ENCODE results near the gene LILRB5. TPM values are rescaled to one million over a fixed set of nuclear protein-coding genes. Genes with fewer than 3 reads are reported as not detected.

LILRB5 gene
- total and polyA plus RNA-seq, 9 of the 15 experiments (the other 6 are each of a cell fraction or from before 2014, with no cell fraction given): not detected

- TF ChIP-seq PBX2 (CRISPR knock-in tag; IDR thresholded peaks at IDR 0.05; ENCODE audit: low read depth): no peak
- no peak for TF ChIP-seq PBX2 (tag; conservative IDR thresholded peaks at IDR 0.05; ENCODE audit: low read depth)
- TF ChIP-seq NR2C2 (CRISPR knock-in tag; IDR thresholded peaks at IDR 0.05): no peak
- TF ChIP-seq NR2C2 (tag; IDR thresholded peaks at IDR 0.05): peak; percentile 19; the same call in 1 of the 2 replicates
- no peak for TF ChIP-seq DMBX1 (CRISPR knock-in tag; IDR thresholded peaks at IDR 0.05; ENCODE audit: borderline replicate concordance)
- 0 out of 2 replicates have a peak, but pooled peaks have one; percentile 17 for TF ChIP-seq XRCC5 (IDR thresholded peaks at IDR 0.05; ENCODE audit: low read depth, low read length)
- TF ChIP-seq ZC3H8 (IDR thresholded peaks at IDR 0.05): no peak
- no peak for TF ChIP-seq GATA2 (CRISPR knock-in tag; IDR thresholded peaks at IDR 0.05)
- TF ChIP-seq E2F5 (CRISPR knock-in tag; IDR thresholded peaks at IDR 0.05): 0 out of 2 replicates have a peak, but pooled peaks have one; percentile 39
- 0 out of 2 replicates have a peak, but pooled peaks have one; percentile 43 for TF ChIP-seq HMGXB4 (CRISPR knock-in tag; IDR thresholded peaks at IDR 0.05)
- no peak for TF ChIP-seq MAFK (IDR thresholded peaks at IDR 0.05; ENCODE audit: low read length)
- TF ChIP-seq ELF4 (CRISPR knock-in tag; IDR thresholded peaks at IDR 0.05): no peak
- 0 out of 4 replicates have a peak, but pooled peaks of 1 of the 2 experiments have one; percentile 30 for TF ChIP-seq MNT (conservative IDR thresholded peaks at IDR 0.05)
- TF ChIP-seq POLR2A (conservative IDR thresholded peaks at IDR 0.05): peak; percentile 20; the same call in 1 of the 2 replicates
- TF ChIP-seq TRIM28 (IDR thresholded peaks at IDR 0.05): no peak
- TF ChIP-seq DDX20 (tag; IDR thresholded peaks at IDR 0.05; ENCODE audit: low read depth): no peak
- no peak for TF ChIP-seq CREB5 (CRISPR knock-in tag; IDR thresholded peaks at IDR 0.05)
- TF ChIP-seq PPARD (CRISPR knock-in tag; IDR thresholded peaks at IDR 0.05): no peak
Observed at GRCh38 chr19:54206030-54206830, 50.8 kb downstream of the LILRB5 start (continued).
